WERI-Rb-1 (cell line): ENCODE data around the gene SULT1E1.

ENCODE experiments used
- DNase-seq: peaks from one replicate; pipeline ENCODE4 v3.0.0-alpha.2; 2020
- H3K27ac ChIP-seq: fragments of 250-450 bp; sonication (Bioruptor Pico); 2 replicates; pipeline ENCODE4 v1.5.1; 2020; ENCODE audit warnings: mild to moderate bottlenecking, moderate library complexity
- H3K27me3 ChIP-seq: fragments of 250-450 bp; sonication (Bioruptor Pico); 2 replicates; pipeline ENCODE4 v1.5.1; 2021; ENCODE audit warnings: mild to moderate bottlenecking, low read depth, moderate library complexity; ENCODE audit not compliant: insufficient read depth, severe bottlenecking
- H3K36me3 ChIP-seq: fragments of 250-450 bp; sonication (Bioruptor Pico); 2 replicates; pipeline ENCODE4 v1.5.1; 2020; ENCODE audit warnings: mild to moderate bottlenecking, moderate library complexity
- H3K4me3 ChIP-seq: 2 replicates; pipeline ENCODE4 v1.5.1; 2011; ENCODE audit warnings: low read depth, mild to moderate bottlenecking, control low read depth, low read length
- H3K9me3 ChIP-seq: fragments of 250-450 bp; sonication (Bioruptor Pico); 2 replicates; pipeline ENCODE4 v1.5.1; 2021; ENCODE audit warnings: mild to moderate bottlenecking, moderate library complexity; ENCODE audit not compliant: severe bottlenecking
- CTCF ChIP-seq: IDR thresholded peaks from 2 replicates; pipeline ENCODE4 v1.5.1; 2011; ENCODE audit warnings: low read depth, mild to moderate bottlenecking, control low read depth, inconsistent platforms, low read length

SULT1E1 gene

GRCh38 chr4:69831646-69832325 is 28.2 kb downstream of the SULT1E1 start:
- H3K4me3 ChIP-seq: no peak overlapping the region
- H3K27ac ChIP-seq: no peak overlapping the region
- DNase-seq: no peak
- no peak for TF ChIP-seq CTCF
- H3K9me3 ChIP-seq: peaks cover 2% of the 10 kb centered on the region
- no peaks in the 10 kb centered on the region for H3K27me3 ChIP-seq
- no peaks in the 10 kb centered on the region for H3K36me3 ChIP-seq

- H3K36me3 ChIP-seq: no peaks in the 10 kb centered on the region
- no peaks in the 10 kb centered on the region for H3K27me3 ChIP-seq
- no peak for TF ChIP-seq CTCF
- no peak for DNase-seq
- H3K4me3 ChIP-seq: no peak overlapping the region
- H3K27ac ChIP-seq: no peak overlapping the region
- peaks cover 2% of the 10 kb centered on the region for H3K9me3 ChIP-seq
Measured at GRCh38 chr4:69831270-69831627, 28.7 kb downstream of the SULT1E1 start.

- Histone ChIP-seq H3K27ac (no peak overlapping the region), H3K36me3 (no peaks in the 10 kb centered on the region), H3K27me3 (no peaks in the 10 kb centered on the region), H3K9me3 (peaks cover 2% of the 10 kb centered on the region), H3K4me3 (no peak overlapping the region)
- DNase-seq: no peak
- no peak for TF ChIP-seq CTCF
Measured at GRCh38 chr4:69830560-69831269, 29.2 kb downstream of the SULT1E1 start.

DNA sequence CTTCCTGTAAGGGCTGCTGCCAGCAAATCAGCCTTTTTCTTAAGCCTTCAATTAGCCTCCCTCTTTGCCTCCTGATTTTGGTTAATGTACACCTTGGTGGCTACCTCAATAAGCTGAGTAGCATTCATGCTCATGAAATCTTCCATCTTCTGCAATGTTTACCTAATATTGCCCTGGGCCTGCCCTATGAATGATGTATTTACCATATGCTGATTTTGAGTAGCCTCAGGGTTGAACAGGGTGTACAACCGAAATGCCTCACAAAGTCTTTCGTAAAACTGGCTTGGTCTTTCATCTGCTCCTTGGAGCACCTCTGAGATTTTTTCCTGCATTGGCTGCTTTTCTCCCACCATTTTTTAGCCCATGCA is 29.8 kb downstream of the SULT1E1 start:
- H3K36me3 ChIP-seq: no peaks in the 10 kb centered on the region
- DNase-seq: no peak
- H3K4me3 ChIP-seq: no peak overlapping the region
- no peak overlapping the region for H3K27ac ChIP-seq
- peaks cover 2% of the 10 kb centered on the region for H3K9me3 ChIP-seq
- H3K27me3 ChIP-seq: no peaks in the 10 kb centered on the region
- no peak for TF ChIP-seq CTCF

GRCh38 chr4:69829678-69830077 is 30.3 kb downstream of the SULT1E1 start:
- no peak for DNase-seq
- Histone ChIP-seq H3K36me3 (no peaks in the 10 kb centered on the region), H3K9me3 (peaks cover 2% of the 10 kb centered on the region), H3K4me3 (no peak overlapping the region), H3K27ac (no peak overlapping the region), H3K27me3 (no peaks in the 10 kb centered on the region)
- TF ChIP-seq CTCF: no peak
